Stimulated activated CD4-positive, alpha-beta T cell treated with anti-CD3 and anti-CD28 coated beads, Interleukin-1b, Interleukin-23, amount 100 ng/mL, for 48 hours (primary cell): Measurements from ENCODE around the gene ISCU.

Experiments used
- DNase-seq: peaks from one replicate; pipeline ENCODE4 v3.0.0-alpha.2; 2020

Gene ISCU

GRCh38 chr12:108562348-108563135 lies at the start of gene ISCU:
ISCU (plus strand) TSS chr12:108562596; CDS start chr12:108562623, 27 bp downstream.
- peak; percentile 98 for DNase-seq

DNA sequence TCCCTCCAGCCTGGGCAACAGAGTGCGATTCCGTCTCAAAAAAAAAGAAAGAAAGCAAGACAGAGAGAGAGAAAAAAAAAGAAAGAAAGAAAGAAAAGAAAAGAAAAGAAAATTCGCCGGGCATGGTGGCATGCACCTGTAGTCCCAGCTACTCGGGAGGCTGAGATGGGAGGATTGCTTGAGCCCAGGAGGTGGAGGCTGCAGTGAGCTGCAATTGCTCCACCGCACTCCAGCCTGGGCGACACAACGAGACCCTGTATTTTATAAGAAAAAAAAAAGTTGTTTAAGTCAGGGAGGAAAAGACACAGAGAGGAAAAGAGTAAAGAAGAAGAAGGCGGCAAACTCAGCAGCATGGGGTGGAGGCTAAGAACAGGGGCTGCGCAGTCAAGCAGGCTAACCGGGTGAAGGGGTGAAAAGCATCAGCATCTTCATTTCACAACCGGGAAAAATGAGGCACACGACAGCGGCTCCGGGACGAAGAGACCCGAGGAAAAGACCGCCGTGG lies 47.9 kb upstream of the ISCU start:
- no peak for DNase-seq

DNA sequence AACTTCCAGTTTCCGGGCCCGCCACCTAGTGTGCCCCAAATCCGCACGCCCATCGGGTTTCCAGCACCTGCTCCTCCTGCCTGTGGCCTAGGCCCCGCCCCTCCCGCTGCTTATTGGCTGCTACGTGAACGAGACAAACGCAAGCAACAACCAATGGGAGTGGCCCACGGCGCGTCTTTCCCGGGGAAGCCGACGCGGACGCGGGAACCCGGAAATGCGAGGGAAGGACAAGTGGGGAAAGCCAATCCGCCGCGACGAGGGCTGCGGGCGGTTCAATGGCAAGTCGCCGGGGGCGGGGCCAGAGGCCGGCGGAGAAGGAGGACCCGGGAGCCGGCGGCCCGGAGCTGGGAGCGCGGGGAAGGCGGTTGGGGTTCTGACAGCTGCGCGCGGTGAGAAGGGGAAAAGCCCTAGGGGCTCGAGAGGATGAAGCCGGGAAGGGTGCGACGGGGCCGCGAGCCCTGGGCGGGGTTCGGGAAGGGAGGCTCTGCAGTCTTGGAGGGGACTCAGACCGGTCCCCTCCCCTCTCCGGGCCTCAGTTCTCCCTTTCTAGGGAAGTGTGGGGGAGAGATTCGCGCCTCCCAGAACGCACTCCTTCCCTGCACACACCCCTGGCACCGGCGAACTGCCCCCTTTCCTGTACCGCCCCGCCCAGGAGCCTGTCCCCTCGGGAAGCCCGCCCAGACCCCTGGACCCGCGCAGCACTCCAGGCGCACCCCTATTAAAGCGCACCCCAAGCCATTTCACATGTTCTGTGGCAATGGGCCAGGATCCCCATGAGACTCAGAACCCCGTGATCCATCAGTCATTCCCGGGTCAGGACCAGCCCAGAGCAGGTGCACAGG lies 47.2 kb upstream of the ISCU start, which contains the start of gene FICD:
FICD (plus strand) TSS at position 305 of the 842 bp plus-strand sequence. CDS start 1,696 bp downstream, outside the sequence.
- DNase-seq: peak; percentile 99

- DNase-seq: no peak
Measured at GRCh38 chr12:108515916-108516315, 46.5 kb upstream of the ISCU start.

GRCh38 chr12:108516511-108517275 lies 45.7 kb upstream of the ISCU start:
- DNase-seq: no peak

DNA sequence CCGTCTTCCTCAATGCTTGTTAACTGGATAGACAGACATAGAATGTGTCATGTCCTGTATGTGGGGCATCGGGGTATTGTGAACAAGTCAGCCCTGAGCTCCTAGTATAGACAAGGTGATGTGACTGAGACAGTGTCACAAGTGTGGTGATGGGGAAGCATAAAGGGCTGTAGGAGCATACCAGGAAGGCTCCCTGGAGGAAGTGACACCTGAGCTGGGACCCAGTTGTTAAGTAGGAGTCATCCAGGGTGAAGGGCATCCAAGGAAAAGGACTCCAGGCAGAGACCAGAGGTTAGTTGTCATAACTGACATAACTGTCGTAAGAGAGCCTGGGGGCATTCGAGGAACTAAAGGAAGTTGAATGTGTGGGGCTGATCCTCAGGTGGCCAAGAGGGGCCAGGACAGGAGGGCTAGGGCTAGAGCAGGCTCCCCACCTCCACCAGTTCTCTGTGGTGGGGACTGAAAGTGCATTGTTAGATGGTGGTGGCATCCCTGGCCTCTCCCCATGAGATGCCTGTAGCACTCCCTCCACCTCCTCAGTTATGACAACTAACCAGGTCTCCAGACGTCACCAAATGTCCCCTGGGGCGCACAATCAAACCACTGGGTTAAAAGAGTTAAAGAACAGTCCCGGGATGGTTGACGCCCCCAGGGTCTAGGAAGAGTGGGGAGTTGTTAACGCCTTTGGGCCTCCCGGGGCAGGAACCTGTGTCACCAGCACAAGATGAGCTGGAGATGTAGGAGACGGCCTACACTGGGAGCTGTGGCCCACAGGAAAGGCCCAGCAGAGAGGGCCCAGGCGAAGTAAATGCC lies 44.9 kb upstream of the ISCU start:
- DNase-seq: no peak

DNA sequence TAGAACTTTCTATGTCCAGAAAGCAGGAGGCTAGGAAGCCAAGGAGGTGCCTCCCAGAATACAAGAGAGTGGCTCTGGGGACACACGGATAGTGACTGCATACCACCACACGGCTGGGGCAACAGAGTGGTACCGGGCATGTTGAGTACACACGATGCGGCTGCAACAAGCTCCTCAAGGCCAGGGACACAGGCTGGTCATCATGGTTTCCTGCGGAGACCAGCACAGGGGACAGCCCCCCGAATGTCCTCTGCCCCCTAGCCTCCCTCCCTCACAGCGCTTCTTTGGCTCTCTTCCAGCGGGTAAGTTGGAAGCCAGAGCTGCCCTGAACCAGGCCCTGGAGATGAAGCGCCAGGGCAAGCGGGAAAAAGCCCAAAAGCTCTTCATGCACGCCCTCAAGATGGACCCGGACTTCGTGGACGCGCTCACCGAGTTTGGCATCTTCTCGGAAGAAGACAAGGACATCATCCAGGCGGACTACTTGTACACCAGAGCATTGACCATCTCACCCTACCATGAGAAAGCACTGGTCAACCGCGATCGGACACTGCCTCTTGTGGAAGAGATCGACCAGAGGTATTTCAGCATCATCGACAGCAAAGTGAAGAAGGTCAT lies 44.2 kb upstream of the ISCU start:
- DNase-seq: no peak

DNA sequence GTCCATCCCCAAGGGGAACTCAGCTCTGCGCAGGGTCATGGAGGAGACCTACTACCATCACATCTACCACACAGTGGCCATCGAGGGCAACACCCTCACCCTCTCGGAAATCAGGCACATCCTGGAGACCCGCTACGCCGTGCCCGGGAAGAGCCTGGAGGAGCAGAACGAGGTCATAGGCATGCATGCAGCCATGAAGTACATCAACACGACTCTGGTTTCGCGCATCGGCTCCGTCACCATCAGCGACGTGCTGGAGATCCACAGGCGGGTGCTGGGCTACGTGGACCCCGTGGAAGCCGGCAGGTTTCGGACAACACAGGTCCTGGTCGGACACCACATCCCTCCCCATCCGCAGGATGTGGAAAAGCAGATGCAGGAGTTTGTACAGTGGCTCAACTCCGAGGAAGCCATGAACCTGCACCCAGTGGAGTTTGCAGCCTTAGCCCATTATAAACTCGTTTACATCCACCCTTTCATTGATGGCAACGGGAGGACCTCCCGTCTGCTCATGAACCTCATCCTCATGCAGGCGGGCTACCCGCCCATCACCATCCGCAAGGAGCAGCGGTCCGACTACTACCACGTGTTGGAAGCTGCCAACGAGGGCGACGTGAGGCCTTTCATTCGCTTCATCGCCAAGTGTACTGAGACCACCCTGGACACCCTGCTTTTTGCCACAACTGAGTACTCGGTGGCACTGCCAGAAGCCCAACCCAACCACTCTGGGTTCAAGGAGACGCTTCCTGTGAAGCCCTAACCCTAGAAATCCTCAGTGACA lies 43.5 kb upstream of the ISCU start:
- DNase-seq: no peak

GRCh38 chr12:108519558-108519957 lies 42.8 kb upstream of the ISCU start:
- no peak for DNase-seq

DNA sequence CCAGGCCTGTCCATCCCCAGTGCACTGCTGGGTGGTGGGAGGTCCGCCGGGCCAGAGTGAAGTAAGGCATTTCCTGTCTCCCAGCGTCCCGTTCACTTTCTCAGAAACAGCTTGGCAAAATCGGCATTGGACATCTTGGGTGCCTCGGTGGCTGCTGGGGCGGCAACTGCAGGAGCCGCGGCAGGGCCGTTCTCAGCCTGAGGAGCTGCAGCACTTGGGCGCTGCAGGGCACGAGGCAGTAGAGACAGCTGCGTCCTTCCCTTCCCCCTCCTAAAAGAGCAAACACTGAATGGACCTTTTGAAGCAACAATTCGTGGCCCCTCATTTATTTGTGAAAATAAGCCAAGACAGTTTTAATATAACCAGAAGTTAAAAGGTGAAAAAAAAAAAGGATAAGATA lies 39.0 kb upstream of the ISCU start:
- DNase-seq: no peak

- DNase-seq: no peak
Measured at GRCh38 chr12:108525681-108526080, 36.7 kb upstream of the ISCU start.

GRCh38 chr12:108526482-108527165 lies 35.8 kb upstream of the ISCU start:
- no peak for DNase-seq

GRCh38 chr12:108527166-108527496 lies 35.3 kb upstream of the ISCU start:
- no peak for DNase-seq

GRCh38 chr12:108530161-108530560 lies 32.2 kb upstream of the ISCU start:
- DNase-seq: no peak

GRCh38 chr12:108531929-108532848 lies 30.2 kb upstream of the ISCU start:
- DNase-seq: no peak

DNA sequence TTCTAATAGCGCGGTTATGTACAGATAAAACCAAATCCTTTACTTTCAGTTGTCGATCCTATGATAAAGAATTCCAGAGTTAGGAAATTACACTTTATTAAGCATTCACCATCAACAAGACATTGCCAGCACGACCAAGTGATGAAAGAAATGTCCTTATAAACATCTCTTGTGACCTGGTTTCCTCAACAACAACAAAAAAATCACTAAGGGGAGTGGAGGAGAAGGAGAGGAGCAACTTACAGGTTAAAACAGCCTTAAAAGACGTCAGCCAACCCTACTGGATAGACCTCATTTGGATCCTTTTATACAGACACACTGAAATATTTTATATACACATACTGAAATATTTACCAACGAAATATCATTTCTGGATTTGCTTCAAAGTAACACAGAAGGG lies 24.2 kb upstream of the ISCU start:
- DNase-seq: no peak

DNA sequence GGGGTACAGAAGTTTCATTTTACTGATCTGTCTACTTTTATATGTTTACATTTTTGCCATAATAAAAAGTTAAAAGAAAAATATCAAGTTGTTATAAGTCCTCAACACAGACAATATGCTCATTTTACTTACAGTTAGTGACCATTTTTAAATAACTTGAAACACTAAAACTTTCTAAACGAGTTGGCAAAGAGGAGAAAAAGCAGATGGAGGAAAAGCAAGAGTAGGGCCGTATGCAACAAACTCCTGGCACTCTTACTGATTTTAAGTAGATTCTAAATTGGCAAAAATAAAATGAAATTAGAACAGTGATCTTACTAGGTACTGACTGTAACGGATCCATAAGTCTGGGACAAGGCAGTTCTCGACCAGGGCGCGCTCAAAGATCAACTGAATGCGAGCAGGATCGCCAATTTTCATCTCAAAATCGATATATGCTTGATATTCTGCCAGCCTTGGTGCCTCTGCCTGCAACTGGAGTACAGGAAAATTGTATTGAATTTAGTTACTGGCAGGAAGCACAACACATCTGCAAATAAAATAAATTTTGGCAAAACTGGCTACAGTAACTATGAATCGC lies 23.7 kb upstream of the ISCU start:
- no peak for DNase-seq

DNA sequence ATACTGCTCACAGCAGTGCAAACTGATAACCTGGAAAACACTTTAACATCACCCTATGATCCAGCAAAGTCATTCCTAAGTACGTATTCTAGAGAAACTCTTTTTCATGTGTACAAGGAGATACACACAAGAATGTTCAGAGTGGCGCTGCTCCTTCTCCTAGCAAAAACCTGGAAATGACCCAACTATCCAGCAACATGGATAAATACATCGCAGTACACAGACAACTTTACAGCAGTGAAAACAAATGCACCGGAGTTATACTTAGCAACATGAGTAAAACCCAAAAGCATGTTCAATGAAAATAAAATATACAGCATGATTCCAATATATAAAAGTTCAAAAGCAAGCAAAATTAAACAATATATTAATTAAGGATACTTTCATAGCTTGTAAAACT lies 20.1 kb upstream of the ISCU start:
- DNase-seq: no peak

DNA sequence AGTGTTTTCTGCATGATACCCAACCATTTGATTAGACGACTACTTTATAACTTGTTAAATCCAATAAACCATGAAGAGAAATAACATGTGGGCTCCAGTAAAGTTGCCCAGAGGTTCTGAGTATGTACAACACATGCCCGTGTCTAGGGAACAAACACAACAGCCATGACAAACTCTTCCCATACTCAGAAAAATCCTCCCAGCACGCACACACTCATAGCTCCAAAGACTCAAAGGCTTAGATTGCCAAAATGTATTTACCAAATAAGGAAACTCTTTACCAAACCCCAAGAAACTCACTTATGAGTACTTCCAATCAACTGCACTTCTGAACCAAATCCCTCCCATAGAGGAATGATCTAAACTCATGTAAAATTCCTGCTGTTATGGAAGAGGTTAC lies 18.7 kb upstream of the ISCU start:
- no peak for DNase-seq
